ENCODE results near the gene C1QTNF5. TPM values are rescaled to one million over a fixed set of nuclear protein-coding genes. Genes with fewer than 3 reads are reported as not detected.

Gene C1QTNF5
- total and polyA plus RNA-seq, 9 donors: 4.4 to 25.7 (median 10.8) TPM

- no peaks in the 10 kb centered on the region for H3K9me3 ChIP-seq
- WGBS, 3 donors: 59 to 61% (median 59%) methylated on average over 42 to 44 of the region's 44 CpGs
- TF ChIP-seq EP300 (IDR thresholded peaks at IDR 0.05) (no peak), CTCF (IDR thresholded peaks at IDR 0.05) (no peak), POLR2A (IDR thresholded peaks at IDR 0.05) (no peak)
- H3K27ac ChIP-seq: peak overlapping the region; percentile 41 to 54
- intact Hi-C loops (cut with DNase I): no loop called here
- H3K4me1 ChIP-seq (ENCODE audit: insufficient read depth): peaks cover 14% of the 10 kb centered on the region
- no peaks in the 10 kb centered on the region for H3K27me3 ChIP-seq
- peak in 3 of 5 donors; percentile 43 to 53 (median 48) for DNase-seq
- H3K4me3 ChIP-seq: peak overlapping the region; percentile 45
- no peaks in the 10 kb centered on the region for H3K36me3 ChIP-seq
Measured at GRCh38 chr11:119363081-119363850, 22.6 kb upstream of the C1QTNF5 start.

GRCh38 chr11:119362741-119363080 is 22.0 kb upstream of the C1QTNF5 start:
- TF ChIP-seq POLR2A (IDR thresholded peaks at IDR 0.05) (no peak), EP300 (IDR thresholded peaks at IDR 0.05) (no peak), CTCF (IDR thresholded peaks at IDR 0.05) (no peak)
- intact Hi-C loops (cut with DNase I): no loop called here
- DNase-seq: no peak
- Histone ChIP-seq H3K4me1 (ENCODE audit: insufficient read depth) (peaks cover 10% of the 10 kb centered on the region), H3K27me3 (no peaks in the 10 kb centered on the region), H3K36me3 (no peaks in the 10 kb centered on the region), H3K9me3 (no peaks in the 10 kb centered on the region), H3K27ac (peak overlapping the region in 1 of 2 donors; percentile 54), H3K4me3 (peak overlapping the region; percentile 45)
- WGBS, 3 donors: 86 to 94% (median 92%) methylated on average over 5 of the region's 5 CpGs

GRCh38 chr11:119361941-119362725 is 21.4 kb upstream of the C1QTNF5 start:
- 72 to 76% (median 74%) methylated on average over 11 of the region's 11 CpGs for WGBS, 3 donors
- DNase-seq: peak in 1 of 5 donors; percentile 16
- no peak for TF ChIP-seq EP300 (IDR thresholded peaks at IDR 0.05)

GRCh38 chr11:119361056-119361787 is 20.5 kb upstream of the C1QTNF5 start:
- intact Hi-C loops (cut with DNase I): no loop called here
- WGBS, 3 donors: 16 to 26% (median 18%) methylated on average over 8 of the region's 8 CpGs
- H3K4me1 ChIP-seq (ENCODE audit: insufficient read depth): peaks cover 10% of the 10 kb centered on the region
- no peak overlapping the region for H3K4me3 ChIP-seq
- no peaks in the 10 kb centered on the region for H3K9me3 ChIP-seq
- peak; percentile 34 to 71 (median 45) for DNase-seq
- no peaks in the 10 kb centered on the region for H3K36me3 ChIP-seq
- H3K27me3 ChIP-seq: no peaks in the 10 kb centered on the region
- no peak for TF ChIP-seq POLR2A (IDR thresholded peaks at IDR 0.05)
- peak overlapping the region; percentile 14 to 55 for H3K27ac ChIP-seq

More at GRCh38 chr11:119361941-119362725, 21.4 kb upstream of the C1QTNF5 start:
- peak overlapping the region; percentile 45 for H3K4me3 ChIP-seq
- no peaks in the 10 kb centered on the region for H3K36me3 ChIP-seq
- no peaks in the 10 kb centered on the region for H3K27me3 ChIP-seq
- no peaks in the 10 kb centered on the region for H3K9me3 ChIP-seq
- H3K4me1 ChIP-seq (ENCODE audit: insufficient read depth): peaks cover 10% of the 10 kb centered on the region
- intact Hi-C loops (cut with DNase I): no loop called here
- H3K27ac ChIP-seq: peak overlapping the region in 1 of 2 donors; percentile 55
